K562 (cell line): ENCODE results near the gene C2orf42.
"Not testable (repeated sequence)": the region's sequence is repeated elsewhere in the genome, so short reads cannot be mapped to it uniquely, and the experiment has no call there.

Experiments used
- CBX3 ChIP-seq, 2 experiments: IDR thresholded peaks; 1 replicate in 1 of 2; 2 replicates in 1 of 2; pipeline ENCODE4 v1.6.1; 2012; ENCODE audit warnings: inconsistent platforms in 2 of 2, low read length in 2 of 2, borderline replicate concordance in 1 of 2, control low read depth in 1 of 2
- ELF1 ChIP-seq: fragments of 200-800 bp; sonication (Bioruptor generic); IDR thresholded peaks from 2 replicates; pipeline ENCODE4 v1.6.1; 2016; ENCODE audit warnings: missing genetic modification characterization, missing compliant biosample characterization
- ETV1 ChIP-seq: fragments of 450-650 bp; conservative IDR thresholded peaks from 2 replicates; pipeline ENCODE4 v1.6.1; 2016; ENCODE audit warnings: missing genetic modification characterization, control low read depth, low read depth, missing compliant biosample characterization
- FIP1L1 ChIP-seq: fragments of 200-400 bp; formaldehyde crosslinking; IDR thresholded peaks from 2 replicates; pipeline ENCODE4 v1.6.1; 2018; ENCODE audit warnings: mild to moderate bottlenecking, low read depth, low read length; ENCODE audit not compliant: poor library complexity, severe bottlenecking
- FOXA1 ChIP-seq: fragments of 450-650 bp; IDR thresholded peaks from 2 replicates; pipeline ENCODE4 v1.6.1; 2016; ENCODE audit warnings: mild to moderate bottlenecking, borderline replicate concordance
- HDGF ChIP-seq: fragments of 450-650 bp; IDR thresholded peaks from 2 replicates; pipeline ENCODE4 v1.6.1; 2016
- HNRNPK ChIP-seq: fragments of 200-400 bp; formaldehyde crosslinking; IDR thresholded peaks from one replicate; pipeline ENCODE4 v1.6.1; 2018; ENCODE audit warnings: mild to moderate bottlenecking, low read depth, low read length; ENCODE audit not compliant: poor library complexity, severe bottlenecking
- JUN ChIP-seq, 2 experiments: sonication (generic) in 1 of 2; formaldehyde crosslinking in 1 of 2; IDR thresholded peaks; 2 replicates each; pipeline versions ENCODE4 v1.6.1 to v1.8.0; 2012 to 2022; ENCODE audit warnings: borderline replicate concordance in 2 of 2, mild to moderate bottlenecking in 2 of 2, improper control_type of control experiment in 1 of 2, low read depth in 1 of 2, low read length in 1 of 2, missing genetic modification reagents in 1 of 2
- JUND ChIP-seq, 2 experiments: IDR thresholded peaks; 2 replicates in 1 of 2; 3 replicates in 1 of 2; pipeline ENCODE4 v1.6.1; 2011; ENCODE audit warnings: borderline replicate concordance in 2 of 2, low read depth in 2 of 2, low read length in 2 of 2, improper control_type of control experiment in 1 of 2, missing biosample characterization in 1 of 2, missing genetic modification characterization in 1 of 2, missing genetic modification reagents in 1 of 2
- MYC ChIP-seq, 2 experiments: fragments of 250-450 bp in 1 of 2; sonication (Bioruptor Pico) in 1 of 2; IDR thresholded peaks; 2 replicates each; pipeline versions ENCODE4 v1.5.1 to v1.6.1; 2012 to 2021; ENCODE audit warnings: low read depth in 2 of 2, borderline replicate concordance in 1 of 2, improper control_type of control experiment in 1 of 2, low read length in 1 of 2, mild to moderate bottlenecking in 1 of 2, moderate library complexity in 1 of 2
- POLR2AphosphoS5 ChIP-seq: IDR thresholded peaks from 2 replicates; pipeline ENCODE4 v1.6.1; 2011; ENCODE audit warnings: mild to moderate bottlenecking, low read depth, low read length, moderate library complexity; ENCODE audit not compliant: control insufficient read depth, insufficient read depth
- ZNF589 ChIP-seq: fragments of 200-800 bp; sonication (Bioruptor generic); IDR thresholded peaks from 2 replicates; pipeline ENCODE4 v1.6.1; 2016; ENCODE audit warnings: low read depth, missing genetic modification characterization, missing compliant biosample characterization
- ZNF766 ChIP-seq: fragments of 200-800 bp; sonication (Bioruptor generic); conservative IDR thresholded peaks from 2 replicates; pipeline ENCODE4 v1.6.1; 2016; ENCODE audit warnings: missing genetic modification characterization, missing compliant biosample characterization
- TF ChIP-seq, protein P1 (sequence below), 3 experiments: IDR thresholded peaks in 2 of 3; conservative IDR thresholded peaks in 1 of 3; 2 replicates each; pipeline ENCODE4 v1.5.1; 2011 to 2012; ENCODE audit warnings: low read length in 3 of 3, mild to moderate bottlenecking in 3 of 3, control low read depth in 2 of 3, improper control_type of control experiment in 1 of 3, inconsistent platforms in 1 of 3, low read depth in 1 of 3, mixed read lengths in 1 of 3, moderate library complexity in 1 of 3; ENCODE audit not compliant: insufficient read depth in 2 of 3

GRCh38 chr2:70223305-70223704 is 32.5 kb upstream of the C2orf42 start:
- TF ChIP-seq ETV1; HDGF; ZNF766 (CRISPR knock-in tag); POLR2AphosphoS5; CBX3 (IDR thresholded peaks at IDR 0.05; ENCODE audit: borderline replicate concordance in 1 of 2, low read length in 2 of 2); FOXA1; JUN (IDR thresholded peaks at IDR 0.05; ENCODE audit: borderline replicate concordance, low read depth, low read length); JUN (CRISPR knock-in tag; IDR thresholded peaks at IDR 0.05; ENCODE audit: borderline replicate concordance); HNRNPK; ZNF589 (CRISPR knock-in tag); ELF1; MYC (IDR thresholded peaks at IDR 0.05; ENCODE audit: low read depth, low read length); MYC (CRISPR knock-in tag; IDR thresholded peaks at IDR 0.05; ENCODE audit: borderline replicate concordance, low read depth); FIP1L1; JUND (IDR thresholded peaks at IDR 0.05; ENCODE audit: borderline replicate concordance, low read depth, low read length); JUND (tag; IDR thresholded peaks at IDR 0.05; ENCODE audit: borderline replicate concordance, low read depth, low read length): not testable (repeated sequence)
- TF ChIP-seq, protein P1, sequence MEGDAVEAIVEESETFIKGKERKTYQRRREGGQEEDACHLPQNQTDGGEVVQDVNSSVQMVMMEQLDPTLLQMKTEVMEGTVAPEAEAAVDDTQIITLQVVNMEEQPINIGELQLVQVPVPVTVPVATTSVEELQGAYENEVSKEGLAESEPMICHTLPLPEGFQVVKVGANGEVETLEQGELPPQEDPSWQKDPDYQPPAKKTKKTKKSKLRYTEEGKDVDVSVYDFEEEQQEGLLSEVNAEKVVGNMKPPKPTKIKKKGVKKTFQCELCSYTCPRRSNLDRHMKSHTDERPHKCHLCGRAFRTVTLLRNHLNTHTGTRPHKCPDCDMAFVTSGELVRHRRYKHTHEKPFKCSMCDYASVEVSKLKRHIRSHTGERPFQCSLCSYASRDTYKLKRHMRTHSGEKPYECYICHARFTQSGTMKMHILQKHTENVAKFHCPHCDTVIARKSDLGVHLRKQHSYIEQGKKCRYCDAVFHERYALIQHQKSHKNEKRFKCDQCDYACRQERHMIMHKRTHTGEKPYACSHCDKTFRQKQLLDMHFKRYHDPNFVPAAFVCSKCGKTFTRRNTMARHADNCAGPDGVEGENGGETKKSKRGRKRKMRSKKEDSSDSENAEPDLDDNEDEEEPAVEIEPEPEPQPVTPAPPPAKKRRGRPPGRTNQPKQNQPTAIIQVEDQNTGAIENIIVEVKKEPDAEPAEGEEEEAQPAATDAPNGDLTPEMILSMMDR (IDR thresholded peaks at IDR 0.05 in 2 of 3, conservative IDR thresholded peaks at IDR 0.05 in 1 of 3; ENCODE audit: insufficient read depth in 2 of 3, low read depth in 1 of 3, low read length in 3 of 3) = not testable (repeated sequence)
